Uterus (tissue), 2 donors: ENCODE data around the gene RASAL2.

Experiments
- CTCF ChIP-seq, 4 experiments: fragments of 200-600 bp in 2 of 4; fragments of 450-650 bp in 2 of 4; sonication (generic) in 2 of 4; IDR thresholded peaks; one replicate each; pipeline ENCODE4 v1.5.1; 2016 to 2019; ENCODE audit warnings: antibody characterized with exemption in 4 of 4, mild to moderate bottlenecking in 2 of 4, moderate library complexity in 1 of 4
- POLR2A ChIP-seq, 2 donors: fragments of 450-650 bp; IDR thresholded peaks; one replicate each; pipeline ENCODE4 v1.6.1; 2016; ENCODE audit warnings: antibody characterized with exemption in 2 of 2, mild to moderate bottlenecking in 1 of 2, moderate library complexity in 1 of 2

DNA sequence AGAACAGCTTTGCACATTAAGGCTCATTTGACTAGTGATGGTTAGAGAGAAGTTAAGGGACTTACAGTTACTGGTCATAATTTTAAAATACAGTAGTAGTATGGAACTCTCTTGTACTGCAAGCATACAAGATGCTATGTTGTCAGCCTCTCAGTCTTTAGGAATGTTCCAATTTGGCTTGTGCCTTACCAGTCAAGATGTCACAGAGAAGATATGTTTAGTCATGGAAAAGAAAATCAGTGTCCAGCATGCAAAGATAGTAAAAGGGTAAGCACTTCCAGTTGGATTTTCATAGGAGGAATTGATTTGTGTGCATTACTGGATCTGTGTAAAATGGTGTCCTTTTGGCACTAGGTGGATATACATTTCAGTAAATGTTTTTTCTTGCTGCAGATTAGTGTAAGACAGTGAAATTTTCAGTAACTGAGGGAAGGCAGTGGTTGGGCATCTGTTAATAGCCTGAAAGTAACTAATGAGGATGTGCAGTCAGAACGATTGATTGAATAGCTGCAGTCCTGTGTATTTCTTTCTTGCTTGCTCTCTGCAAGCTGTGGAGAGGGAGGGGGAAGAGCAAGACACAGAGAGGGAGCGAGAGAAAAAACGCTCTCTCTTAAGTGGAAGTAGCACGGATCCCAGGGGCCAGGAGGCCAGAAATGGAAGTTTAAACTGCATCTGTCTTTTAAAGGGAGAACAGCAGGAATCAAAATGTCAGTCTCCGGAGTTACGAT is 294.7 kb downstream of the RASAL2 start:
- TF ChIP-seq CTCF (IDR thresholded peaks at IDR 0.05) = no peak
- no peak for TF ChIP-seq POLR2A (IDR thresholded peaks at IDR 0.05)
